DOHH2 (cell line): ENCODE data around the gene NDFIP2.

Source experiments
- H3F3A ChIP-seq: fragments of 200-600 bp; sonication (generic), shearing (Covaris generic); 2 replicates; pipeline ENCODE4 v1.6.0; 2016; ENCODE audit warnings: antibody characterized with exemption, mild to moderate bottlenecking; ENCODE audit not compliant: control insufficient read depth, insufficient read depth
- H3K27ac ChIP-seq: fragments of 200-600 bp; sonication (generic); 2 replicates; pipeline ENCODE4 v1.5.1; 2014; ENCODE audit warnings: low read depth, mild to moderate bottlenecking, low read length, moderate library complexity
- H3K27me3 ChIP-seq: fragments of 200-600 bp; sonication (generic); 2 replicates; pipeline ENCODE4 v1.6.1; 2014; ENCODE audit warnings: mild to moderate bottlenecking, low read length, mixed read lengths; ENCODE audit not compliant: control insufficient read depth
- H3K36me3 ChIP-seq: fragments of 200-600 bp; sonication (generic); 2 replicates; pipeline ENCODE4 v1.6.1; 2014; ENCODE audit warnings: mild to moderate bottlenecking, low read length, moderate library complexity, mixed read lengths; ENCODE audit not compliant: control insufficient read depth
- H3K4me1 ChIP-seq: fragments of 200-600 bp; sonication (generic); 2 replicates; pipeline ENCODE4 v1.6.1; 2014; ENCODE audit warnings: mild to moderate bottlenecking, low read length, mixed read lengths; ENCODE audit not compliant: control insufficient read depth
- H3K4me2 ChIP-seq: fragments of 200-600 bp; sonication (generic); 2 replicates; pipeline ENCODE4 v1.6.0; 2014; ENCODE audit warnings: mild to moderate bottlenecking, low read length, moderate library complexity
- H3K4me3 ChIP-seq: fragments of 200-600 bp; sonication (generic); 2 replicates; pipeline ENCODE4 v1.5.1; 2014; ENCODE audit warnings: mild to moderate bottlenecking, low read length, mixed read lengths
- H3K79me2 ChIP-seq: fragments of 200-600 bp; sonication (generic); 2 replicates; pipeline ENCODE4 v1.6.1; 2014; ENCODE audit warnings: mild to moderate bottlenecking, low read length, mixed read lengths; ENCODE audit not compliant: control insufficient read depth
- H3K9me2 ChIP-seq: fragments of 200-600 bp; sonication (generic); replicated peaks from 2 replicates; pipeline ENCODE4 v1.6.1; 2014; ENCODE audit warnings: mild to moderate bottlenecking, low read length, mixed read lengths; ENCODE audit not compliant: control insufficient read depth
- H3K9me3 ChIP-seq: fragments of 200-600 bp; sonication (generic); 2 replicates; pipeline ENCODE4 v1.6.1; 2014; ENCODE audit warnings: antibody characterized with exemption, low read length, mixed read lengths; ENCODE audit not compliant: control insufficient read depth, insufficient read depth
- H4K20me1 ChIP-seq: fragments of 200-600 bp; sonication (generic); 2 replicates; pipeline ENCODE4 v1.6.0; 2014; ENCODE audit warnings: low read depth, mild to moderate bottlenecking, antibody characterized with exemption, low read length, moderate library complexity; ENCODE audit not compliant: control insufficient read depth, insufficient read depth
- CTCF ChIP-seq: fragments of 200-600 bp; sonication (generic); IDR thresholded peaks from one replicate; pipeline ENCODE4 v1.5.1; 2014; ENCODE audit warnings: antibody characterized with exemption, mild to moderate bottlenecking, low read depth, low read length; ENCODE audit not compliant: poor library complexity, severe bottlenecking
- EZH2phosphoT487 ChIP-seq: fragments of 200-600 bp; sonication (generic); IDR thresholded peaks from 2 replicates; pipeline ENCODE4 v1.6.1; 2017; ENCODE audit warnings: borderline replicate concordance, mild to moderate bottlenecking, antibody characterized with exemption, low read length, moderate library complexity, mixed read lengths

NDFIP2 gene

DNA sequence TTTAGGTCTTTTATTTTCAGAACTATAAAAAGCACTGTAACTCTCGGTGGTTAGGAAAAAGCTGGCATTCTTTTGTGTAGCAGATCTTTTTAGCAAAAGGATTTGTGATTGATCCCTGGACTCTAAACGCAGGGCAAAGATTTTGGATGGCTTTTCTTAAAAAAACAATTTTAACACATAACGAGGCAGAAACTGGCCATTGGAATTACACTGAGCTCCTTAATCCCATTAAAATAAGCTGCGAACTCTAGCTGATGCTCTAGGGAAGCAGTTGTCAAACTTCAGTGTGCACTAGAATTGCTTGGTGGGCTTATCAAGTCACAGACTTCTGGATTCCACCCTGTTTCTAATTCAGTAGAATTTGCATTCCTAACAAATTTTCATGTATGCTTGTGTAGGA, 33.8 kb upstream of the NDFIP2 start:
- no peak for TF ChIP-seq CTCF
- no peak for TF ChIP-seq EZH2phosphoT487
- Histone ChIP-seq H3K4me1 (peaks cover 18% of the 10 kb centered on the region), H3K9me3 (peaks cover 4% of the 10 kb centered on the region; the same call in 1 of the 2 replicates), H3K27me3 (peaks cover 8% of the 10 kb centered on the region), H3K36me3 (no peaks in the 10 kb centered on the region), H3K79me2 (no peaks in the 10 kb centered on the region), H4K20me1 (no peaks in the 10 kb centered on the region), H3K9me2 (no peaks in the 10 kb centered on the region), H3K4me3 (no peak overlapping the region), H3K27ac (no peak overlapping the region), H3F3A (no peaks in the 10 kb centered on the region; the same call in 1 of the 2 replicates), H3K4me2 (no peak overlapping the region)

- Histone ChIP-seq H3K4me3 (no peak overlapping the region), H4K20me1 (no peaks in the 10 kb centered on the region), H3K27ac (no peak overlapping the region), H3F3A (no peaks in the 10 kb centered on the region; the same call in 1 of the 2 replicates), H3K4me1 (peaks cover 18% of the 10 kb centered on the region), H3K9me3 (peaks cover 4% of the 10 kb centered on the region; the same call in 1 of the 2 replicates), H3K79me2 (no peaks in the 10 kb centered on the region), H3K4me2 (no peak overlapping the region), H3K36me3 (no peaks in the 10 kb centered on the region), H3K9me2 (no peaks in the 10 kb centered on the region), H3K27me3 (peaks cover 13% of the 10 kb centered on the region)
- no peak for TF ChIP-seq CTCF
- no peak for TF ChIP-seq EZH2phosphoT487
Observed at GRCh38 chr13:79447741-79448140, 33.2 kb upstream of the NDFIP2 start.

GRCh38 chr13:79448413-79448812, 32.5 kb upstream of the NDFIP2 start:
- H3K36me3 ChIP-seq = no peaks in the 10 kb centered on the region
- H3F3A ChIP-seq = no peaks in the 10 kb centered on the region; the same call in 1 of the 2 replicates
- no peaks in the 10 kb centered on the region for H4K20me1 ChIP-seq
- H3K4me2 ChIP-seq = peak overlapping the region; percentile 4; the same call in 1 of the 2 replicates
- peaks cover 4% of the 10 kb centered on the region; the same call in 1 of the 2 replicates for H3K9me3 ChIP-seq
- peaks cover 16% of the 10 kb centered on the region for H3K27me3 ChIP-seq
- TF ChIP-seq CTCF (no peak), EZH2phosphoT487 (no peak)
- no peaks in the 10 kb centered on the region for H3K79me2 ChIP-seq
- H3K9me2 ChIP-seq = no peaks in the 10 kb centered on the region
- H3K4me3 ChIP-seq = no peak overlapping the region
- peaks cover 18% of the 10 kb centered on the region for H3K4me1 ChIP-seq
- H3K27ac ChIP-seq = no peak overlapping the region

DNA sequence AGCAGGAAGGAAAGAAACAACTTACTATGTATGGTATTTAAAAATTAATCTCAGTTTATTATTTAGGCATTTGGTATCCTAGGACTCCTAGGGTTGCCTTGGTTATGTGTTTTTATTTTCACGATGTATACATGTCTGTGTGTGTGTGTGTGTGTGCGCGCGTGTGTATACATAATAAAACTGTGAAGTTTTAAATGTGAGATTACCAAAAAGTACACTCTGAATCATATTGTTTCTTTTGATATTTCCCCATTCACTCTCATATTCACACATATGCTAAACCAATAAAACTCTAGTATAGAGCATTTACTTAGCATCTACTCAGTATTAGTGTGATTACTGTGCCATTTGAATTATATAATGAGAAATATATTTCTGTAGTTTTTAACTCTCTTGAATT, 30.8 kb upstream of the NDFIP2 start:
- Histone ChIP-seq H3K9me2 (no peaks in the 10 kb centered on the region), H3K4me2 (no peak overlapping the region), H3F3A (no peaks in the 10 kb centered on the region; the same call in 1 of the 2 replicates), H3K9me3 (peaks cover 4% of the 10 kb centered on the region; the same call in 1 of the 2 replicates), H3K79me2 (no peaks in the 10 kb centered on the region), H3K27me3 (peaks cover 16% of the 10 kb centered on the region), H3K27ac (no peak overlapping the region), H3K36me3 (no peaks in the 10 kb centered on the region), H3K4me3 (no peak overlapping the region), H4K20me1 (no peaks in the 10 kb centered on the region), H3K4me1 (peaks cover 18% of the 10 kb centered on the region)
- TF ChIP-seq EZH2phosphoT487 (no peak), CTCF (no peak)
